Measurements from ENCODE around the gene EFCAB7. TPM values are rescaled to one million over a fixed set of nuclear protein-coding genes. Genes with fewer than 3 reads are reported as not detected.

Gene EFCAB7
- total and polyA plus RNA-seq, 2 donors (not counting 3 experiments of a cell fraction or from before 2014, with no cell fraction given), result 1.4 to 7.1 TPM

DNA sequence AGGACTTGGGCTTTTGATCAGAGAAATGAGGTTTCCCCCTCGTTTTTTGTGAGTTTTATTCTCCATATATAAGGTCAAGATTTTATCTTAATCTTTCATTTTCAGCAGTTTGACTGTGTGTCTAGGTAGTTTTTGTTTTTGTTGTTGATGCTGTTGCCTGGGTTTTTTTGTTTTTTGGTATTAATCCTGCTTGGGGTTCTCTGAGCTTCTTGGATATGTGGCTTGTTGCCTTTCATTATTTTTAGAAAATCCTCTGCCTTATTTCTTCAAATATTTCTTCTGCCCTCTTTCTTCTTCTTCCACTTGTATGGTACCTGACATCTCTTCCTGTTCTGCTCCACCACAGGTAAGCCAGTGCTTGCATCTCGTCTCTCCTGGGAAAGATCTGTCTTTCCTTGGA is 25.0 kb downstream of the EFCAB7 start:
- Histone ChIP-seq H3K36me3 (ENCODE audit: control insufficient read depth in 2 of 2, extremely low read depth in 1 of 2, insufficient read depth in 2 of 2, low read length in 2 of 2) (no peaks in the 10 kb centered on the region), H4K20me1 (replicated peaks; ENCODE audit: control insufficient read depth, extremely low read depth, insufficient read depth, low read length) (no peaks in the 10 kb centered on the region), H3K9me3 (replicated peaks; ENCODE audit: control insufficient read depth, insufficient read depth, low read length) (no peaks in the 10 kb centered on the region), H3K9ac (replicated peaks; ENCODE audit: extremely low read depth, insufficient read depth, low read length) (no peak overlapping the region), H3K27me3 (ENCODE audit: control insufficient read depth in 2 of 2, insufficient read depth in 2 of 2, low read length in 2 of 2) (no peaks in the 10 kb centered on the region), H3K9me1 (replicated peaks; ENCODE audit: control insufficient read depth, extremely low read depth, insufficient read depth, low read length) (no peaks in the 10 kb centered on the region), H3K4me1 (ENCODE audit: control insufficient read depth, extremely low read depth, insufficient read depth, low read length) (no peaks in the 10 kb centered on the region), H3K4me3 (replicated peaks in 1 of 3; ENCODE audit: insufficient read depth in 1 of 3, low read depth in 1 of 3, low read length in 3 of 3) (no peak overlapping the region), H3K4me2 (ENCODE audit: insufficient read depth, low read length) (no peak overlapping the region), H3K79me2 (ENCODE audit: control insufficient read depth, insufficient read depth, low read length) (no peaks in the 10 kb centered on the region), H2AFZ (ENCODE audit: low read depth, low read length) (no peak overlapping the region), H3K27ac (ENCODE audit: insufficient read depth, low read depth, low read length) (no peak overlapping the region)
- POLR2A ChIA-PET, result no interaction called here
- no TSS peak for BruUV-seq (replicated peaks)
- DNase-seq (ENCODE audit: low read depth, low spot score), result no peak
- CTCF ChIA-PET, result interaction anchor here (1.2 to 2.3 kb wide), 2 partner anchors 9 to 10 kb away, joined by 6 to 10 read pairs; no protein-coding TSS in a partner anchor
- intact Hi-C loops (cut with micrococcal nuclease) (no loop called here), dilution Hi-C loops (cut with MboI; ENCODE audit: extremely low pct_ligation_motif_present, low sequenced_read_pairs) (no loop called here)
- no peak for TF ChIP-seq EZH2 (IDR thresholded peaks at IDR 0.05; ENCODE audit: borderline replicate concordance, low read depth, low read length, severe bottlenecking)
- no peak for TF ChIP-seq MYC (IDR thresholded peaks at IDR 0.05; ENCODE audit: low read depth, low read length)
- no peak for TF ChIP-seq GATA2 (IDR thresholded peaks at IDR 0.05; ENCODE audit: insufficient read depth, insufficient read length, low read depth, low read length)
- no peak for TF ChIP-seq MAX (IDR thresholded peaks at IDR 0.05; ENCODE audit: insufficient read depth, insufficient read length)
- TF ChIP-seq POLR2AphosphoS5 (IDR thresholded peaks at IDR 0.05; ENCODE audit: insufficient read depth, low read depth, low read length), result no peak
- no peak for TF ChIP-seq JUN (IDR thresholded peaks at IDR 0.05; ENCODE audit: borderline replicate concordance, insufficient read depth, insufficient read length, low read depth)
- no peak for TF ChIP-seq POLR2A (IDR thresholded peaks at IDR 0.05; ENCODE audit: low read depth, low read length)
- TF ChIP-seq FOS (IDR thresholded peaks at IDR 0.05; ENCODE audit: borderline replicate concordance, insufficient read depth, low read length), result no peak
- TF ChIP-seq, protein P1, sequence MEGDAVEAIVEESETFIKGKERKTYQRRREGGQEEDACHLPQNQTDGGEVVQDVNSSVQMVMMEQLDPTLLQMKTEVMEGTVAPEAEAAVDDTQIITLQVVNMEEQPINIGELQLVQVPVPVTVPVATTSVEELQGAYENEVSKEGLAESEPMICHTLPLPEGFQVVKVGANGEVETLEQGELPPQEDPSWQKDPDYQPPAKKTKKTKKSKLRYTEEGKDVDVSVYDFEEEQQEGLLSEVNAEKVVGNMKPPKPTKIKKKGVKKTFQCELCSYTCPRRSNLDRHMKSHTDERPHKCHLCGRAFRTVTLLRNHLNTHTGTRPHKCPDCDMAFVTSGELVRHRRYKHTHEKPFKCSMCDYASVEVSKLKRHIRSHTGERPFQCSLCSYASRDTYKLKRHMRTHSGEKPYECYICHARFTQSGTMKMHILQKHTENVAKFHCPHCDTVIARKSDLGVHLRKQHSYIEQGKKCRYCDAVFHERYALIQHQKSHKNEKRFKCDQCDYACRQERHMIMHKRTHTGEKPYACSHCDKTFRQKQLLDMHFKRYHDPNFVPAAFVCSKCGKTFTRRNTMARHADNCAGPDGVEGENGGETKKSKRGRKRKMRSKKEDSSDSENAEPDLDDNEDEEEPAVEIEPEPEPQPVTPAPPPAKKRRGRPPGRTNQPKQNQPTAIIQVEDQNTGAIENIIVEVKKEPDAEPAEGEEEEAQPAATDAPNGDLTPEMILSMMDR (IDR thresholded peaks at IDR 0.05; ENCODE audit: extremely low read depth in 1 of 2, insufficient read depth in 1 of 2, low read depth in 1 of 2, low read length in 2 of 2), result no peak
- no peak for FAIRE-seq

Data from endothelial cell of umbilical vein (primary cell).